Measurements from ENCODE around the gene ANTXRL. TPM values are rescaled to one million over a fixed set of nuclear protein-coding genes. Genes with fewer than 3 reads are reported as not detected.
"Not testable (repeated sequence)": the region's sequence is repeated elsewhere in the genome, so short reads cannot be mapped to it uniquely, and the experiment has no call there.

The ANTXRL gene
- total RNA-seq, 1 experiment from 2014 or later: not detected

DNA sequence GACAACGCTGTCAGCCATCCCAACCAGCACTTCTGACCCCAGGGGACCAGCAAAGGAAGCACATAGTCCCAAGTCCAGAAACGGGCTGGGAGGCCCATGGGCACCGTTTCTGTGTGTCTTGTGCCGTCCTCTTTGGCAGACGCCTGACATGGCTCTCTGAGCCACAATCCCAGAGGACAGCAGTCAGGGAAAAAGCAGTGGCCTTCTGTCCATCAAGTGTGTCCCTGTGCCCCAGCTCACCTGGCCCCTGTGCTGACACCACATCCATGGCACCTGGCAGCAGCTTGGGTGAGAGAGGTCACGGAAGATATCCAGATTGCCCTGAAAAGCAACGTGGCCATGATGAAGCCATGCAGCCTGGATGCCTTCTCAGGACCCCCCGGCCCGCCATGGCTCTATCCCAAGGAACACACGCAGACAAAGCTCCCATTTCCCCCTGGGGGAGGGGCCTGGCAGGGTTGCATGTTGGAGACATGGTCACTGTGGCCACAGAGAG, 38.1 kb upstream of the ANTXRL start:
- no peak for DNase-seq (ENCODE audit: low read depth, low spot score)
- BruUV-seq (replicated peaks): no TSS peak
- CTCF ChIA-PET: no interaction called here

DNA sequence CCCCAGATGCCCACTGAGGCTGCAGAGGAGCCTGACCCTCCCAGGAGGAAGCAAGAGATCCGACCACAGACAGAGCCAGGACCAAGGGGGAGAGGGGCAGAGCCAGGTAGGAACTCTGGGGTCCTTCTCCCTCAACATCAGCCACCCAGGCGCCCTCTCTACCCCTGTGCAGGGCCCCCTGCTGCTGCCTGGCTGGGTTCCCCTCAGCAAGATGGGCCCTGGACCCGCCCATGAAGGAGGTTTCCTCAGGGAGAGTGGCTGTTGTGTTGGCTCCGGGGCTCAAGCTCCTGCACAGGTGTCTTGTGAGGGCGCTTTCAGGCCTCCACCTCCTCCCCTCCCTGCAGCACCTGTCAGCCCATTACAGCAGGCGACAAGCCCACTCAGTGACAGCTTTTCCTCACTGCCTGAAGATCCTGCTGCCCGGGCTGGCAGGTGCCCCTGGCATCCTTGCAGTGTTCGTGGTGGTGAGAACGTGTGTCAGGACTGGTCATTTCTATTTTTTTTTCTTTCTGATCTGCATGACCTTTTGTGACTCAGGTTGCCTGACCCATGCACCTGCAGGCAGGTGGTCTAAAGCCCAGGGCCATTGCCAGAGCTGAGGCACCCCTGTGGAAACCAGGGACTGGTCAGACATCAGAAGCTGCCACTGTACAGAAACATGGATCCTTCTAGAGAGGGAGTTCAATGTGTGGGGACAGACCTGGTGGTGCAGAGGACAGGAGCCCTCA, 37.0 kb upstream of the ANTXRL start:
- H3K9me3 ChIP-seq (ENCODE audit: control insufficient read depth, insufficient read depth, low read depth, low read length); BruUV-seq (replicated peaks); in situ Hi-C loops (cut with HindIII; ENCODE audit: low pct_unique_long_range_greater_than_20kb, low sequenced_read_pairs); POLR2A ChIA-PET; H3K27ac ChIP-seq (ENCODE audit: low read length); DNase-seq (ENCODE audit: low read depth, low spot score); ATAC-seq; H3K36me3 ChIP-seq (ENCODE audit: control insufficient read depth, insufficient read depth, low read length); H3K4me1 ChIP-seq (ENCODE audit: control insufficient read depth, insufficient read depth, low read length); H3K27me3 ChIP-seq (ENCODE audit: control insufficient read depth, insufficient read depth, low read length); H3K4me3 ChIP-seq (ENCODE audit: low read depth in 2 of 2, low read length in 2 of 2); CTCF ChIA-PET; intact Hi-C loops (cut with micrococcal nuclease; ENCODE audit: unreplicated experiment): not testable (repeated sequence)

More for the DNA sequence above, 38.1 kb upstream of the ANTXRL start:
- Histone ChIP-seq H3K4me3 (ENCODE audit: low read depth in 2 of 2, low read length in 2 of 2) (no peak overlapping the region), H3K27ac (ENCODE audit: low read length) (no peak overlapping the region), H3K36me3 (ENCODE audit: control insufficient read depth, insufficient read depth, low read length) (no peaks in the 10 kb centered on the region), H3K27me3 (ENCODE audit: control insufficient read depth, insufficient read depth, low read length) (no peaks in the 10 kb centered on the region), H3K9me3 (ENCODE audit: control insufficient read depth, insufficient read depth, low read depth, low read length) (no peaks in the 10 kb centered on the region), H3K4me1 (ENCODE audit: control insufficient read depth, insufficient read depth, low read length) (no peaks in the 10 kb centered on the region)
- ATAC-seq: no peak
- POLR2A ChIA-PET: no interaction called here
- intact Hi-C loops (cut with micrococcal nuclease; ENCODE audit: unreplicated experiment) (no loop called here), in situ Hi-C loops (cut with HindIII; ENCODE audit: low pct_unique_long_range_greater_than_20kb, low sequenced_read_pairs) (no loop called here)
- no peak for TF ChIP-seq TCF7L2 (IDR thresholded peaks at IDR 0.05; ENCODE audit: low read depth, low read length)
- TF ChIP-seq POLR2AphosphoS5 (IDR thresholded peaks at IDR 0.05; ENCODE audit: low read depth, low read length): no peak
- TF ChIP-seq, protein P1, sequence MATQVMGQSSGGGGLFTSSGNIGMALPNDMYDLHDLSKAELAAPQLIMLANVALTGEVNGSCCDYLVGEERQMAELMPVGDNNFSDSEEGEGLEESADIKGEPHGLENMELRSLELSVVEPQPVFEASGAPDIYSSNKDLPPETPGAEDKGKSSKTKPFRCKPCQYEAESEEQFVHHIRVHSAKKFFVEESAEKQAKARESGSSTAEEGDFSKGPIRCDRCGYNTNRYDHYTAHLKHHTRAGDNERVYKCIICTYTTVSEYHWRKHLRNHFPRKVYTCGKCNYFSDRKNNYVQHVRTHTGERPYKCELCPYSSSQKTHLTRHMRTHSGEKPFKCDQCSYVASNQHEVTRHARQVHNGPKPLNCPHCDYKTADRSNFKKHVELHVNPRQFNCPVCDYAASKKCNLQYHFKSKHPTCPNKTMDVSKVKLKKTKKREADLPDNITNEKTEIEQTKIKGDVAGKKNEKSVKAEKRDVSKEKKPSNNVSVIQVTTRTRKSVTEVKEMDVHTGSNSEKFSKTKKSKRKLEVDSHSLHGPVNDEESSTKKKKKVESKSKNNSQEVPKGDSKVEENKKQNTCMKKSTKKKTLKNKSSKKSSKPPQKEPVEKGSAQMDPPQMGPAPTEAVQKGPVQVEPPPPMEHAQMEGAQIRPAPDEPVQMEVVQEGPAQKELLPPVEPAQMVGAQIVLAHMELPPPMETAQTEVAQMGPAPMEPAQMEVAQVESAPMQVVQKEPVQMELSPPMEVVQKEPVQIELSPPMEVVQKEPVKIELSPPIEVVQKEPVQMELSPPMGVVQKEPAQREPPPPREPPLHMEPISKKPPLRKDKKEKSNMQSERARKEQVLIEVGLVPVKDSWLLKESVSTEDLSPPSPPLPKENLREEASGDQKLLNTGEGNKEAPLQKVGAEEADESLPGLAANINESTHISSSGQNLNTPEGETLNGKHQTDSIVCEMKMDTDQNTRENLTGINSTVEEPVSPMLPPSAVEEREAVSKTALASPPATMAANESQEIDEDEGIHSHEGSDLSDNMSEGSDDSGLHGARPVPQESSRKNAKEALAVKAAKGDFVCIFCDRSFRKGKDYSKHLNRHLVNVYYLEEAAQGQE (IDR thresholded peaks at IDR 0.05; ENCODE audit: insufficient read depth in 1 of 2, low read depth in 2 of 2, low read length in 1 of 2): no peak

DNA sequence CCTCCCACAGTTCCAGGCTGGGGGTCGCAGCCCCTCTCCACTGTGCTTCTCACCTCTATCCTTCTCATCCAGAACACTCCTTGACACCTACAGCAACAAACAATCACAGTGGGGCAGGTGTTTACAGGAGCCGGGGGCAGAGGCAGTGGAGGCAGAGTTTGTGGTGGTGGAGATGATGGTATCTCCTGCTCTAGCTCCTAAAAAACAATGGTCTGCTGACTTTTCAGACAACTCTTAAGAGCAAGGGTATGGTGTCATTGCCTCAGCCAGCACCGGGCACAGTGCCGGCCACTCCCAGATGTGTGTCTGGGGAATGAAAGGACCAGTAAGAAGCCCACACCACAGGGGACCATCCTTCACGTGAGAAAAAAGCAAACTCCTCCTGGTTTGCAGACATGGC, 36.3 kb upstream of the ANTXRL start:
- no peak for TF ChIP-seq TCF7L2 (IDR thresholded peaks at IDR 0.05; ENCODE audit: low read depth, low read length)
- no peak for TF ChIP-seq POLR2AphosphoS5 (IDR thresholded peaks at IDR 0.05; ENCODE audit: low read depth, low read length)
- TF ChIP-seq SIN3A (IDR thresholded peaks at IDR 0.05; ENCODE audit: borderline replicate concordance, insufficient read depth, low read depth, low read length): no peak
- TF ChIP-seq, protein P2, sequence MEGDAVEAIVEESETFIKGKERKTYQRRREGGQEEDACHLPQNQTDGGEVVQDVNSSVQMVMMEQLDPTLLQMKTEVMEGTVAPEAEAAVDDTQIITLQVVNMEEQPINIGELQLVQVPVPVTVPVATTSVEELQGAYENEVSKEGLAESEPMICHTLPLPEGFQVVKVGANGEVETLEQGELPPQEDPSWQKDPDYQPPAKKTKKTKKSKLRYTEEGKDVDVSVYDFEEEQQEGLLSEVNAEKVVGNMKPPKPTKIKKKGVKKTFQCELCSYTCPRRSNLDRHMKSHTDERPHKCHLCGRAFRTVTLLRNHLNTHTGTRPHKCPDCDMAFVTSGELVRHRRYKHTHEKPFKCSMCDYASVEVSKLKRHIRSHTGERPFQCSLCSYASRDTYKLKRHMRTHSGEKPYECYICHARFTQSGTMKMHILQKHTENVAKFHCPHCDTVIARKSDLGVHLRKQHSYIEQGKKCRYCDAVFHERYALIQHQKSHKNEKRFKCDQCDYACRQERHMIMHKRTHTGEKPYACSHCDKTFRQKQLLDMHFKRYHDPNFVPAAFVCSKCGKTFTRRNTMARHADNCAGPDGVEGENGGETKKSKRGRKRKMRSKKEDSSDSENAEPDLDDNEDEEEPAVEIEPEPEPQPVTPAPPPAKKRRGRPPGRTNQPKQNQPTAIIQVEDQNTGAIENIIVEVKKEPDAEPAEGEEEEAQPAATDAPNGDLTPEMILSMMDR (IDR thresholded peaks at IDR 0.05): no peak
- TF ChIP-seq, protein P1 (IDR thresholded peaks at IDR 0.05; ENCODE audit: insufficient read depth in 1 of 2, low read depth in 2 of 2, low read length in 1 of 2): no peak
- no TSS peak for BruUV-seq (replicated peaks)
- intact Hi-C loops (cut with micrococcal nuclease; ENCODE audit: unreplicated experiment) (no loop called here), in situ Hi-C loops (cut with HindIII; ENCODE audit: low pct_unique_long_range_greater_than_20kb, low sequenced_read_pairs) (no loop called here)
- ChIA-PET CTCF (no interaction called here), POLR2A (no interaction called here)
- Histone ChIP-seq H3K9me3 (ENCODE audit: control insufficient read depth, insufficient read depth, low read depth, low read length) (no peaks in the 10 kb centered on the region), H3K27me3 (ENCODE audit: control insufficient read depth, insufficient read depth, low read length) (no peaks in the 10 kb centered on the region), H3K27ac (ENCODE audit: low read length) (no peak overlapping the region), H3K4me3 (ENCODE audit: low read depth in 2 of 2, low read length in 2 of 2) (no peak overlapping the region), H3K36me3 (ENCODE audit: control insufficient read depth, insufficient read depth, low read length) (no peaks in the 10 kb centered on the region), H3K4me1 (ENCODE audit: control insufficient read depth, insufficient read depth, low read length) (no peaks in the 10 kb centered on the region)
- DNase-seq (ENCODE audit: low read depth, low spot score) (no peak), ATAC-seq (no peak)
